A549 (cell line): ENCODE measurements around the gene BCS1L.

Experiments
- BHLHE40 ChIP-seq: IDR thresholded peaks from 2 replicates; pipeline ENCODE4 v1.6.1; 2012; ENCODE audit warnings: low read depth, low read length, inconsistent platforms
- CBX8 ChIP-seq: fragments of 200-600 bp; sonication (generic); IDR thresholded peaks from 2 replicates; pipeline ENCODE4 v1.6.1; 2016
- CHD4 ChIP-seq: fragments of 200-600 bp; sonication (generic); IDR thresholded peaks from 2 replicates; pipeline ENCODE4 v1.6.1; 2016; ENCODE audit warnings: antibody characterized with exemption, mild to moderate bottlenecking, borderline replicate concordance
- POLR2A ChIP-seq: IDR thresholded peaks from 2 replicates; pipeline ENCODE4 v1.6.1; 2012; ENCODE audit warnings: mild to moderate bottlenecking, low read length
- POLR2AphosphoS2 ChIP-seq: conservative IDR thresholded peaks from 2 replicates; pipeline ENCODE4 v1.6.1; 2012; ENCODE audit warnings: low read length, improper control_type of control experiment, inconsistent platforms
- TF ChIP-seq, protein P1 (sequence below): fragments of >200 bp; sonication (Bioruptor Twin); formaldehyde crosslinking; IDR thresholded peaks from 3 replicates; pipeline ENCODE4 v1.5.1; 2016

DNA sequence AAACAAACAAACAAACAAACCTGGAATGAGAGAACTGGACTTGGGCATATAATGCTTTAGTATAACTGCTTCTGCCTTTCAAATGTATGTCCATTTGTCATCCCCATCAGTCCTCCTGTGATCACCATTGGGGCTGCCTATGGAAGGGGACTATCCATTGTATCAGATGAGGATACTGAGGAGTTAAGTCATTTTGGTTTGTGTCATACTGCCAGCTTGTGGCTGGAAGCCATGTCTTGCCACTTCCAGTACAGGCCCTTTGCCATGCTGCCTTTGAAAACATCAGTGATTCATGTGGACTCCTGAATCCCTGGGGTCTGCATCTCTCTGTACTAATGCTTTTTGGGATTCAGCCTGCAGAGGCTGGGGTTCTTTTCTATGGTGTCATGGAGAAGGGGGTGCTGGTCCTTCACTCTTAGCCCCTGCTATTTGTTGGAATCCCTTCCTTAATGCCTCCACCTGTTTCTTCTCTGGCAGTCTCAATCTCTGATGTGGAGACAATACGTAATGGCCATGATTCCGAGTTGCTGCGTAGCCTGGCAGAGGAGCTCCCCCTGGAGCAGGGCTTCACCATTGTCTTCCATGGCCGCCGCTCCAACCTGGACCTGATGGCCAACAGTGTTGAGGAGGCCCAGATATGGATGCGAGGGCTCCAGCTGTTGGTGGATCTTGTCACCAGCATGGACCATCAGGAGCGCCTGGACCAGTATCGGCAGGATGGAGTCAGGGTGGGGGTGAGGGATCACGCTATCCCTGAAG is 41.2 kb upstream of the BCS1L start:
- TF ChIP-seq, protein P1, sequence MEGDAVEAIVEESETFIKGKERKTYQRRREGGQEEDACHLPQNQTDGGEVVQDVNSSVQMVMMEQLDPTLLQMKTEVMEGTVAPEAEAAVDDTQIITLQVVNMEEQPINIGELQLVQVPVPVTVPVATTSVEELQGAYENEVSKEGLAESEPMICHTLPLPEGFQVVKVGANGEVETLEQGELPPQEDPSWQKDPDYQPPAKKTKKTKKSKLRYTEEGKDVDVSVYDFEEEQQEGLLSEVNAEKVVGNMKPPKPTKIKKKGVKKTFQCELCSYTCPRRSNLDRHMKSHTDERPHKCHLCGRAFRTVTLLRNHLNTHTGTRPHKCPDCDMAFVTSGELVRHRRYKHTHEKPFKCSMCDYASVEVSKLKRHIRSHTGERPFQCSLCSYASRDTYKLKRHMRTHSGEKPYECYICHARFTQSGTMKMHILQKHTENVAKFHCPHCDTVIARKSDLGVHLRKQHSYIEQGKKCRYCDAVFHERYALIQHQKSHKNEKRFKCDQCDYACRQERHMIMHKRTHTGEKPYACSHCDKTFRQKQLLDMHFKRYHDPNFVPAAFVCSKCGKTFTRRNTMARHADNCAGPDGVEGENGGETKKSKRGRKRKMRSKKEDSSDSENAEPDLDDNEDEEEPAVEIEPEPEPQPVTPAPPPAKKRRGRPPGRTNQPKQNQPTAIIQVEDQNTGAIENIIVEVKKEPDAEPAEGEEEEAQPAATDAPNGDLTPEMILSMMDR, result no peak
- TF ChIP-seq POLR2AphosphoS2, result no peak
- no peak for TF ChIP-seq CBX8
- TF ChIP-seq BHLHE40, result no peak
- no peak for TF ChIP-seq CHD4
- TF ChIP-seq POLR2A, result no peak
